ENCODE results near the gene FMNL2. TPM values are rescaled to one million over a fixed set of nuclear protein-coding genes. Genes with fewer than 3 reads are reported as not detected.
A peak's percentile ranks its signal among the peaks of the same experiment; 100 is the strongest.

The FMNL2 gene
- polyA plus RNA-seq, 3 donors = 0.28 to 3.2 (median 0.71) TPM

DNA sequence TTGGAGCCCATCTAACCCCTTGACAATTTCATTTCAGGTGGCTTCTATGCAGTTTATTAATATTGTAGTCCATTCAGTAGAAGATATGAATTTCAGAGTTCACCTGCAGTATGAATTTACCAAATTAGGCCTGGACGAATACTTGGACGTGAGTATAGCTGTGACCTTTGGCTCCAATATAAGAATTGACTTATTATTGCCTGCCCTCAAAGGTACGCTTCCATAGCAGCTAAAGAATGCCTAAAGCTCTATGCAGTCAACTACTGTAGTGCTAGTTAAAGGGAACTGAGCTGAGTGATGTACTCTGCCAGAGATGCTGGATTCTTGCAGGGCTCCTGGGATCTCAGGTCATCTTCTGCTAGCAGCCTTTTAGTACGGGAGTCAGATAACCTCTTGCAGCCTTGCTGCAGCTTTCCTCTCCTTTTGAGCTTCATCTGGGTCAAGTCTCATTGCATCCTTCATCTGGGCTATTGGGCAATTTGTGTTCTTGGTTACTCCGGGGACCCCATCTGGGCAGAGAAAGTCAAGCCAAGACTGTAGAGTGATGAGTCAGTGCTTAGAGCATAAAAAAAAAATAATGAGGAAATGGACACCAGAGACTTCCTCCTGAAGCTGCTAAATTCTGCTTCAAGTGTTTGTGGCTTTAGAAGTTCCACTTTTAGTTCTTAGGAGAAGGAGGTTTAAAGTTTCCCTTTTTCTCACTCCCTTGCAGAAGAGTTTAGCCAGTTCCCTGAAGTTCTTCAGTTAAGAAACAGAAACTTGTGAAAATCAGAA lies 276.7 kb downstream of the FMNL2 start:
- DNase-seq = peak; percentile 89 to 97 (median 95)
- Histone ChIP-seq H3K4me2 (replicated peaks; ENCODE audit: extremely low read depth, low read length, poor library complexity, severe bottlenecking) (peak overlapping the region; percentile 83), H3K27me3 (ENCODE audit: control insufficient read depth in 2 of 2, insufficient read depth in 2 of 2, low read length in 2 of 2) (no peaks in the 10 kb centered on the region), H4K20me1 (ENCODE audit: insufficient read depth, low read length) (peaks cover 4% of the 10 kb centered on the region), H2AFZ (ENCODE audit: insufficient read depth, low read depth, low read length, poor library complexity, severe bottlenecking) (no peak overlapping the region), H3K9me3 (replicated peaks in 1 of 2; ENCODE audit: control insufficient read depth in 1 of 2, insufficient read depth in 1 of 2, low read length in 2 of 2) (no peaks in the 10 kb centered on the region), H3K9ac (ENCODE audit: insufficient read depth, low read length, poor library complexity, severe bottlenecking) (peak overlapping the region; percentile 70), H3K4me3 (replicated peaks in 1 of 3; ENCODE audit: low read depth in 2 of 3, low read length in 3 of 3) (peak overlapping the region; percentile 28 to 77 (median 50)), H3K4me1 (ENCODE audit: control insufficient read depth in 1 of 2, insufficient read depth in 2 of 2, low read length in 2 of 2) (peaks cover 47 to 54% of the 10 kb centered on the region in 2 donors), H3K36me3 (replicated peaks in 1 of 2; ENCODE audit: control insufficient read depth in 1 of 2, insufficient read depth in 2 of 2, low read length in 2 of 2) (no peaks in the 10 kb centered on the region), H3K79me2 (ENCODE audit: insufficient read depth, low read length) (no peaks in the 10 kb centered on the region), H3K27ac (ENCODE audit: low read depth in 1 of 2, low read length in 2 of 2) (peak overlapping the region; percentile 93 to 98)
- Mint-ChIP-seq H3K27me3 (ENCODE audit: low read depth in 3 of 3) (no peaks in the 10 kb centered on the region), H3K4me3 (peak overlapping the region; percentile 73 to 90), H3K27ac (peak overlapping the region; percentile 97 to 100 (median 99)), H3K9me3 (no peaks in the 10 kb centered on the region), H3K36me3 (no peaks in the 10 kb centered on the region), H3K4me1 (peaks cover 51% of the 10 kb centered on the region)
- 71% methylated on average over 4 of the region's 5 CpGs for WGBS (ENCODE audit: insufficient coverage)
- TF ChIP-seq, protein P1, sequence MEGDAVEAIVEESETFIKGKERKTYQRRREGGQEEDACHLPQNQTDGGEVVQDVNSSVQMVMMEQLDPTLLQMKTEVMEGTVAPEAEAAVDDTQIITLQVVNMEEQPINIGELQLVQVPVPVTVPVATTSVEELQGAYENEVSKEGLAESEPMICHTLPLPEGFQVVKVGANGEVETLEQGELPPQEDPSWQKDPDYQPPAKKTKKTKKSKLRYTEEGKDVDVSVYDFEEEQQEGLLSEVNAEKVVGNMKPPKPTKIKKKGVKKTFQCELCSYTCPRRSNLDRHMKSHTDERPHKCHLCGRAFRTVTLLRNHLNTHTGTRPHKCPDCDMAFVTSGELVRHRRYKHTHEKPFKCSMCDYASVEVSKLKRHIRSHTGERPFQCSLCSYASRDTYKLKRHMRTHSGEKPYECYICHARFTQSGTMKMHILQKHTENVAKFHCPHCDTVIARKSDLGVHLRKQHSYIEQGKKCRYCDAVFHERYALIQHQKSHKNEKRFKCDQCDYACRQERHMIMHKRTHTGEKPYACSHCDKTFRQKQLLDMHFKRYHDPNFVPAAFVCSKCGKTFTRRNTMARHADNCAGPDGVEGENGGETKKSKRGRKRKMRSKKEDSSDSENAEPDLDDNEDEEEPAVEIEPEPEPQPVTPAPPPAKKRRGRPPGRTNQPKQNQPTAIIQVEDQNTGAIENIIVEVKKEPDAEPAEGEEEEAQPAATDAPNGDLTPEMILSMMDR (IDR thresholded peaks at IDR 0.05) = no peak
- intact Hi-C loops (cut with micrococcal nuclease) = loop anchor here (5.0 to 10.0 kb wide), 4 partner anchors 39 to 179 kb away; no protein-coding TSS in a partner anchor

DNA sequence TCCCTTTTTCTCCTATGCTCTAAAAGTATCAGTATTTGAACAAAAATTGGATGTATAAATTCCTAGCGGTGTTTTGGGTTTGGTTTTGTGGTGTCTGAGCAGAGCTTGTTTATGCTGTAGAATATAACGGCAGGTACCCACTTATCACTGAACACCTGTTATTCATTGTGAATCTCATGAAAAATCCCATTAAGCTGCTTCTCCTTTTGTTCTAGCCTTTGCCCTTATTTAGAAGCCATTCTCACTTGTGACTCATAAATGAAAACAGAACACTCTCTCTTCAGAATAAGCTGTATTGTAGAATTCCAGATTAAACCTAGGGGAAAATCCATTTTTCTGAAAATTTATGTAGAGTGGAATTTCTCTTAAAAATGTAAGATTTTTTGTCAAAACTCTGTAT lies 278.3 kb downstream of the FMNL2 start:
- peaks cover 44 to 51% of the 10 kb centered on the region in 2 donors for H3K4me1 ChIP-seq (ENCODE audit: control insufficient read depth in 1 of 2, insufficient read depth in 2 of 2, low read length in 2 of 2)
- TF ChIP-seq, protein P1 (IDR thresholded peaks at IDR 0.05) = no peak
- Mint-ChIP-seq H3K4me1 (peaks cover 50% of the 10 kb centered on the region), H3K36me3 (no peaks in the 10 kb centered on the region), H3K4me3 (no peak overlapping the region), H3K27me3 (ENCODE audit: low read depth in 3 of 3) (no peaks in the 10 kb centered on the region), H3K9me3 (no peaks in the 10 kb centered on the region), H3K27ac (peak overlapping the region; percentile 97 to 100 (median 99))
- no peak overlapping the region for H2AFZ ChIP-seq (ENCODE audit: insufficient read depth, low read depth, low read length, poor library complexity, severe bottlenecking)
- H3K27me3 ChIP-seq (ENCODE audit: control insufficient read depth in 2 of 2, insufficient read depth in 2 of 2, low read length in 2 of 2) = no peaks in the 10 kb centered on the region
- H3K9ac ChIP-seq (ENCODE audit: insufficient read depth, low read length, poor library complexity, severe bottlenecking) = no peak overlapping the region
- peaks cover 4% of the 10 kb centered on the region for H4K20me1 ChIP-seq (ENCODE audit: insufficient read depth, low read length)
- peak overlapping the region in 1 of 3 experiments; percentile 77 for H3K4me3 ChIP-seq (replicated peaks in 1 of 3; ENCODE audit: low read depth in 2 of 3, low read length in 3 of 3)
- H3K79me2 ChIP-seq (ENCODE audit: insufficient read depth, low read length) = no peaks in the 10 kb centered on the region
- peak in 2 of 3 donors; percentile 40 to 55 for DNase-seq
- H3K4me2 ChIP-seq (replicated peaks; ENCODE audit: extremely low read depth, low read length, poor library complexity, severe bottlenecking) = peak overlapping the region; percentile 83
- H3K27ac ChIP-seq (ENCODE audit: low read depth in 1 of 2, low read length in 2 of 2) = peak overlapping the region in 1 of 2 donors; percentile 98
- H3K9me3 ChIP-seq (replicated peaks in 1 of 2; ENCODE audit: control insufficient read depth in 1 of 2, insufficient read depth in 1 of 2, low read length in 2 of 2) = no peaks in the 10 kb centered on the region
- H3K36me3 ChIP-seq (replicated peaks in 1 of 2; ENCODE audit: control insufficient read depth in 1 of 2, insufficient read depth in 2 of 2, low read length in 2 of 2) = no peaks in the 10 kb centered on the region
- intact Hi-C loops (cut with micrococcal nuclease) = loop anchor here (5.0 to 10.0 kb wide), 4 partner anchors 41 to 181 kb away; no protein-coding TSS in a partner anchor
- no CpG with 5 or more reads among the region's 2 CpGs for WGBS (ENCODE audit: insufficient coverage)
